IPS-NIHi7 (cell line): Measurements from ENCODE around the gene NCBP2L.
A peak's percentile ranks its signal among the peaks of the same experiment; 100 is the strongest.

Experiments
- DNase-seq: peaks from one replicate; pipeline ENCODE4 v3.0.0; 2012; ENCODE audit warnings: mixed read lengths; ENCODE audit errors: extremely low spot score

The NCBP2L gene

GRCh38 chrX:107777536-107777832, at the start of gene NCBP2L:
NCBP2L (plus strand) TSS chrX:107777733; CDS start chrX:107794221, 16,488 bp downstream.
- no peak for DNase-seq

- DNase-seq: no peak
These were observed 49.0 kb upstream of the NCBP2L start for GRCh38 chrX:107728371-107729099.

DNA sequence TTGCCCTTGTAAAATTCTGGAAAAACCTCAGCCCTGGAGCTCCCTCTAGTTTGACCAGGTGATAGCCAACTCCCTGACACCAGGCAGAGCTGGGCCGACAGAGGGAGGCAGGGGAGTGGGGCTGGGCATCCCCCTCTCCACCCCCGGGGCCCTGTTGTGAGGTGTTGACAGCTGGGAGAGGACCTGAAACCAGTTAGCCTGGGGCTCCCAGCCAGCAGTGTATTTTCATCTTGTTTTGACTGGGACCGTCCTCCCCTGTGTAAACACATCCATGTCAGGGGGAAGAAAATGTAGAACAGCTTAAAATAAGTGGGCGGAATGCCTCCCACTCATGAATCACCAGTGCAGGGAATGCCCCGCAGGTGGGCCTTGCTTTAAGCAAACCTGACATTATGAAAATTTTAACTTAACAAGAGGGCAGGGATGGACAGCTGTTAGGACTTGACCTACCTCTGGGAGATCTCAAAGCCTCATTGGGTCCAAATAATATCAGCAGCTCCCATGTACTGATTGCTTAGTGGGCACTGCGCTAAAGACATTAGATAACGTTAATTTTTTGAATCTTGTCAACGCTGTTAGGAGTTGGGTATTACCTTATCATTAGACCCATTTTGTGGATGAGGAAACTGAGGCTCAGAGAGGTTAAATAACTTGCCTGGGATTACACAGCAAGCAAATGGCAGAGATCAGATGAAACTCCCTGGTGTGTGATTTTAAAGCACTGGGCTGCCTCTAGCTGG, 47.8 kb upstream of the NCBP2L start:
- peak; percentile 77 for DNase-seq

- DNase-seq: no peak
These were observed 47.3 kb upstream of the NCBP2L start for GRCh38 chrX:107730298-107730655.

DNA sequence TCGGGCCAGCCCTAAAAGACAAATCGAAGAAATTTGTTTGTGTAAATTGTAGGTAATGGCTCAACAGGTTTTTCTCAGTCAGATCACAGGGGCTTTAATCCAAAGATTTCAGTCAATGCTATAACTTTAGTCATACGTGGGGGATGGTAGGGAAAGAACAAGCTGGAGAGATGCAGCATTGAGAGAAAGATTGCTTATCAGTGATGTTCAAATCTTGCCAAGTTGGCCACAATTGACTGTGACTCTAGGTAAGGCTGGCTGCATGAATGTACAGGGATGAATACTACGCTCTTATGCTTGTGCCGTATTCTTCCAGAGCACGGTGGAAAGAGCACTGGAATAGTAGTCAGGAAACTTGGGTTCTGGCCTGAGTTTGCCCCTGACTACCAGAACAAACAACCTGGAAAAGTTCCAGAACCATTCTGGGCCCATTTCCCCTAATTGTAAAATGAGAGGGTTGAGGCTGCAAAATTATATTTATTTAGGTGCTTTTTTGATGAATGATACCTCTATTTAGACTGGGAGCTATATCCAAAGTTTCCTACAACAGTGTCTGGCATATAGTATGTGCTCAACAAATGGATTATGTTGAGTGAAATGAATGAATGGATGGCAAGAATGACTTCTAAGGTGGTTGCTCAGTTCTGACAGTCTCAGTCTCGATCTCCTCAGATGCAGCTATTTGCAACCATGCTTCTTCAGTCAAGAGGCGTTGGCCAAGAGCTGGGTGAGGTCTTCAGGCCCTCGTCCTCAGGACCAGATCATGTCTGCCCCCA, 46.4 kb upstream of the NCBP2L start:
- DNase-seq: no peak

DNA sequence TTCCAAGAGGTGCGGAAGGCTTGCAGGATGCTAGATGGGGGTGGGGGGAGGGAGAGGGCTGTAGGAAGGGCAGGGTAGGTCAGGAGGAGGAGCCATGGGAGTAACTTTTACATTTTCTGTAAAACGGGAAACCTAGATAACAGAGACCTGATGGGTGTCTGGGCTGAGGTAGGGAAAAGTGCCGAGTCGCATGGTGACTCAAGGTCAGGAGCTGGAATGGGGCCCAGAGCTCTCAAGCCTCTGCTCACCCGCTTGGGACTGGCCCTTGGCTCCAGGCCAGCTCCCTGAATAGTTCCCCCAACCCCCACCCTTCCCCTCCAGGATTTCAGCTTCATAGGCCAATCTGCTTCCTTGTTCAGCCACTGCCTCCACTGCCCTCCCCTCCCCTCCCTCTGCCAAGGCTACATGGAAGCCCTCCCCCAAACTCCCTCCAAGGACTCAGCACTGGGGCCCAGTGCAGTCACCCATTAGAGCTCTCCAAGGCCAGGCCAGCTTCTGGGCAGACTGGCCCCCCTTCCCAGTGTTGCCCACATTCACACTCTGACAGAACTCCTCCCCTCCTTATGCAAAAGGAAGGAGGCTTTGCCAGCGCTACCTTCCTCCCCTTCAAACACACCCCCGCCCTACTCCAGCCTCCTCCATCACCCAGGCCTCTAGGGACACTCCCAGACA, 45.6 kb upstream of the NCBP2L start:
- DNase-seq: peak; percentile 60

- DNase-seq: no peak
These were observed 43.8 kb upstream of the NCBP2L start for GRCh38 chrX:107733686-107734085.

GRCh38 chrX:107734646-107735045, 42.9 kb upstream of the NCBP2L start:
- DNase-seq: no peak

GRCh38 chrX:107736781-107737531, 40.6 kb upstream of the NCBP2L start:
- peak; percentile 82 for DNase-seq

DNA sequence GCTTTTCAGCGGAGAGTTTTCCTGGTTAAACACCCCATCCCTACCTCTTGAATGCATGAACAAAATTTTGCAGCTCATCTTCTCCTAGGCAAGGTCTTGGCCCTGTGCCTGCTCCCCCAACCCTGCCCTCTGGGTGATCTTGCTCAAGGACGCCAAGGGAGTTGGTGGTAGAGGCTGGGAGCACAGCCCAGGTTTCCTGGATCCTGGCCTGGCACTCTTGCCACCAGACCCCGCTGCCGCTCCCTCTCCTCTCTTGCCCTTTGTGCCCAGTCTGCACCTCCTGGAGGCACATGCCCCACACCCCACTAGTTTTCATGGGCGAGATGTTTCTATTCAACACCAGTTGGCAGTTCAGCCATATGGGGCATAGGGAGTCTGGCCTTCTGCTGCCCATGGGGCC, 39.3 kb upstream of the NCBP2L start:
- DNase-seq: no peak

DNA sequence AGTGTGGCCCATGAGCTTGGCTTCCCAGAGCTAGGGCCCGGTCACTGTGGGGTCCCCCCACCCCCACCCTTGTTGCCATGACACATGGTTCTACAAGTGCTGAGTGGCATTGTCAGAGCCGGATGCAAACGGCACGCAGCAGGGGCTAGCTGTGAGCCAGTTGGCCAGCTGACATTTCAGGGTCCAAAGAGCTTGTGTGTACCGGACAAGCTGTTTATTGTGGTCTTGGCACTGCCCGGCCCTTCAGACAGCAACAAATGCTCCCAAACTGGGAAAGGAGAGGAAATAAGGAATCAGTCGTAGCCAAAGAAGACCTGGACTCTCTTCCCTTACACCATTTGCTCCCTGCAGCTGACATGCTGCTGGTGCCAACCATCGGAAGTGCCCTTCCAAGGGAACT, 38.8 kb upstream of the NCBP2L start:
- DNase-seq: no peak

DNA sequence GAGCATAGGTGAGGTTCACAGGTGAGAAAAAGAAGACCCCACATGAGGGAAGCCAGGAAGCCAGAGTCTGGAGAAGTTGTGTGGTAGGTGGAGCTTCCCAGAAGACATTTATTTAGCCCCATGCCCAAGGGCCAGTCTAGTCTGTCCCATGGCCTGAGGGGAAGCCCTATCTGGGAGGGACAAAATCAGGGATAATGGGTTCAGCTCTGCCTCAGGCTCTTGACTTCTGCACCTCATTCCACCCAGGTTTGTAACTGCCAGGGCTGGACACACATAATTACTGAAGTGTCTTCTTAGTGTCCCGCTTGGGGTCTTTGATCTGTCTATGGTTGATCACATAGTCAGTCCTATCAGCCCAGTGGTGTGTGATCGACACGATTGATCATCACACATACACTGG, 38.0 kb upstream of the NCBP2L start:
- no peak for DNase-seq

DNA sequence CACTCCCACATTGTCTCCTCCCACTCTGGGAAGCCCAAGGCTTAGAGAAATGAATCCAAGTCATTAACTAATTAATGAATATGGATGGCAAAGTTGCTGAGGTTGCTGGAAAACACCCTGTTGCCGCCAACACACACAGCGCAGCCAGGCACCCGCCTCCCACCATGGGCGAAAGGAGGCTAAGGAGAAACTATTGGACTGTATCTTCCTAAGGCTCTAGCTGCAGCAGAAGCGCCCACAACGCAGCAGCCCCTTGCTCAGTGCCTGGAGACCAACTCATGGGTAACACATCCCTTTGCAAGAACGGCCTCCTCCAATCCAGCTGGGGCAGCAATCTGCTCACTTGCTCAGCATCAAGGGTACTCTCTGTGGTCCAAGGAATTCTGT, 36.1 kb upstream of the NCBP2L start:
- no peak for DNase-seq

- DNase-seq: no peak
These were observed 34.8 kb upstream of the NCBP2L start for GRCh38 chrX:107742700-107743191.

DNA sequence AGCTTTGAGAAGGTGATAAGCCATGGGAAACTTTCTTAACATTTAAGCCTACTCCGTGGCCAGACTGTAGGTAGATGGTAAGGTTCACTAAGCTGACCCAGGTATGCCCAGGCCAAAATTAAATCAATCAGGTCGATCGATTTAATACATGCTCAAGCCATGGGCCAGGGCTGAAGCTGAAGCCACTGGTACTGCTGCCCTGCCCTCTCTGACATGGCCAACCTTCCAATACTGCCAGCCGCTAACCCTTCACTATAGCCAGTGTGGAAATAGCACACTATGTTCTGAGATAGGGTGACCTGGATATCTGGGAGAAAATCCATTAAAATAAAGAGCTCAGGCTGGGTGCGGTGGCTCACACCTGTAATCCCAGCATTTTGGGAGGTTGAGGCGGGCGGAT, 33.5 kb upstream of the NCBP2L start:
- no peak for DNase-seq

GRCh38 chrX:107744868-107745267, 32.7 kb upstream of the NCBP2L start:
- no peak for DNase-seq

- DNase-seq: no peak
These were observed 29.9 kb upstream of the NCBP2L start for GRCh38 chrX:107747596-107748161.

DNA sequence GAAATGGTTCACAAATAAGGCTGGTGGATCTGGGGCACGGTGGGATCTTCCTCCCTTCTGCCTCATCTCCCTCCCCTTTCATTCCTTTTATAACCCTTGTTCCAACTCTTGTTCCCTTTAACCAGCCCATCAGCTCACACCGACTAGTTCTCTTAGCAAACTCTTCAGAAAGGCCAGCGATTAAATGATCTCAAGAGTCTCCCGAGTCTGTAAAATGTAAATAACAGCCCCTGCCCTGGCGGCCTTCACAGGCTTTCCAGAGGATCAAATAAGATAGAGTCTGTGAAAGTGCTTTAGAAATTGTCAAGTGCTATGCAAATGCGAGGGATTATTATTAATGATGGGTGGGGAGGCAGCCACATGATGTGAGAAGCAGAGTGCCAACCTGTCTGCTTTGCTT, 29.0 kb upstream of the NCBP2L start:
- no peak for DNase-seq

GRCh38 chrX:107750263-107750662, 27.3 kb upstream of the NCBP2L start:
- DNase-seq: peak; percentile 45

- DNase-seq: no peak
These were observed 26.6 kb upstream of the NCBP2L start for GRCh38 chrX:107750861-107751445.

GRCh38 chrX:107752043-107752442, 25.5 kb upstream of the NCBP2L start:
- DNase-seq: no peak
